ENCODE results near the gene HP. TPM values are rescaled to one million over a fixed set of nuclear protein-coding genes. Genes with fewer than 3 reads are reported as not detected.
"Not testable (repeated sequence)": the region's sequence is repeated elsewhere in the genome, so short reads cannot be mapped to it uniquely, and the experiment has no call there.

The HP gene
- total RNA-seq, 4 donors from 2014 or later, result 1.5 to 32.4 (median 27.5) TPM

DNA sequence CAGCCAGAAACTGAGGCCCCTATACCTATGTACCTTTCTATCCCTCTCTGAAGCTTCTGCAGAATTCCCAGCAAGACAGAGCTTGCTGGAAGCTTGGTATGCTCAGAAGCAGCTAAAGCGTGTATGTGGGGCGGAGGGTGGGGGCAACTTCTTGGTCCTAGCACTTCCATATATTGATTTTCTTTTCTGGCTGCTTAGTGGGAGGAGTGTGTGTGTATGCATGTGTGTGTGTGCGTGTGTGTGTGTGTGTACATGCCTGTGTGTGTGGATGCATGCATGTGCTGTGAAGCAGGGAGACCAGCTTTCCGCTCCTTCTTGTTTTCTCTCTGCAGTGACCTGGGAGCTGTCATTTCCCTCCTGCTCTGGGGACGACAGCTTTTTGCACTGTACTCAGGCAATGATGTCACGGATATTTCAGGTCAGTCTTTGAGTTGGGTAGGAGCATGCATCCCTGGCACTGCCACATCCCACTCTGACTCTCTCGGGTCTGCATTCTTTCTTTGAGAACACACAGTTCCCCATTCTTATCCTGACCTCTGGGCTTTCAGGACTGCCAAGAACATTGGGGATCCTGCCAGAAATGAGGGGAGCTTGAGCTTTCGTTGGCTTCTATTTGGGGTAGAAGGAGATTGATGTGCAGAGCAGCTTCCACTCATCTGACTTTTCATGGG lies 19.4 kb downstream of the HP start:
- no peak for TF ChIP-seq POLR2A (IDR thresholded peaks at IDR 0.05)
- TF ChIP-seq EP300 (IDR thresholded peaks at IDR 0.05), result peak; percentile 21 to 61
- peak in 1 of 2 donors; percentile 10 for DNase-seq (ENCODE audit: low spot score in 2 of 2)
- Histone ChIP-seq H3K36me3 (peaks cover 0 to 9% (median 0%) of the 10 kb centered on the region in 3 donors), H3K27ac (peak overlapping the region; percentile 61 to 87 (median 72)), H3K27me3 (no peaks in the 10 kb centered on the region), H3K4me1 (peaks cover 0 to 50% (median 15%) of the 10 kb centered on the region in 4 donors), H3K4me3 (peak overlapping the region in 1 of 4 donors; percentile 17), H3K9me3 (no peaks in the 10 kb centered on the region)
- WGBS, 2 donors, result 43 to 44% methylated on average over 8 of the region's 8 CpGs

DNA sequence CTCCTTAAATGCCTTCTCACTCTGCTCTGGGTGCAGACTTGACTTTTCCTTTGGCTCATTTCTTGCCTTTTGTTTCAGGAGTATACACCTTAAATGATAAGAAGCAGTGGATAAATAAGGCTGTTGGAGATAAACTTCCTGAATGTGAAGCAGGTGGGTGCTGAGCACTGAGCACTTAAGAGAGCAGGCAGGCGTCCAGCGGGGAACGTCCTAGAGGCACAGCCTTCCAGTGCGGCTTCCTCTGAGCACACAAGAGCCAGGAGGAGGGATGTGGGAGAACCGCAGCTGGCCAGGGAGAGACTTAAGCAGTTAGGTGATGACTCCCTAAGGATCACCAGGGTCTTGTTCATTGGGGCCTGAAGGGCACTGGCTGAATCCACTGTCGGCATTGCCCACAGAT lies 20.8 kb downstream of the HP start:
- not testable (repeated sequence) for H3K4me3 ChIP-seq; H3K9me3 ChIP-seq; DNase-seq (ENCODE audit: low spot score in 2 of 2); H3K27me3 ChIP-seq; H3K36me3 ChIP-seq
- Histone ChIP-seq H3K4me1 (peaks cover 0 to 43% (median 12%) of the 10 kb centered on the region in 4 donors), H3K27ac (peak overlapping the region in 2 of 4 donors; percentile 80 to 87)
- 50 to 81% methylated on average over 1 to 2 of the region's 6 CpGs for WGBS, 2 donors

DNA sequence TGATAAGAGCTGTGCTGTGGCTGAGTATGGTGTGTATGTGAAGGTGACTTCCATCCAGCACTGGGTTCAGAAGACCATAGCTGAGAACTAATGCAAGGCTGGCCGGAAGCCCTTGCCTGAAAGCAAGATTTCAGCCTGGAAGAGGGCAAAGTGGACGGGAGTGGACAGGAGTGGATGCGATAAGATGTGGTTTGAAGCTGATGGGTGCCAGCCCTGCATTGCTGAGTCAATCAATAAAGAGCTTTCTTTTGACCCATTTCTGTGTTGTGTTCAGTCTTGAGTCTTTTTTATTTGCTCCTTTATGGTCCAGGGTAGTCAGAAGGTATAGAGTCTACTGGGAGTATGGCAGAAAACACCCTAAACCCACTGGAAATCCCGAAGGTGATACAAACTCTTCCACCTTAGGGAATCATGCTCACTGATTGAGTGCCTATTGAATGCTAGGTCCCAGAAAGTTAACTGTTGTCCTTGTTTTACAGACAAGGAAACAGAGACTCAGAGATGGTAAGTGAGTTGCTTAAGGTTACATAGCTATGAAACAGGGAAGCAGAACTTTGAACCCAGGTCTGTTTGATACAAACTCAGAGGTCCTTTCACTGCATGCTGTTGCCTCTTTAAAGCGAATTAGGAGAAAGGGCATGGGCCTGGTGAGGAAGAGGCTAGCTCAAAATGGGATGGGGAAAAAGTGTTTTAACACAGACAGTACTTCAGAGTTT lies 22.8 kb downstream of the HP start:
- H3K27me3 ChIP-seq; H3K4me3 ChIP-seq; H3K36me3 ChIP-seq; H3K9me3 ChIP-seq; DNase-seq (ENCODE audit: low spot score in 2 of 2): not testable (repeated sequence)
- Histone ChIP-seq H3K4me1 (peaks cover 0 to 30% (median 9%) of the 10 kb centered on the region in 4 donors), H3K27ac (peak overlapping the region in 1 of 4 donors; percentile 15)
- 85 to 100% methylated on average over 1 to 4 of the region's 5 CpGs for WGBS, 2 donors

DNA sequence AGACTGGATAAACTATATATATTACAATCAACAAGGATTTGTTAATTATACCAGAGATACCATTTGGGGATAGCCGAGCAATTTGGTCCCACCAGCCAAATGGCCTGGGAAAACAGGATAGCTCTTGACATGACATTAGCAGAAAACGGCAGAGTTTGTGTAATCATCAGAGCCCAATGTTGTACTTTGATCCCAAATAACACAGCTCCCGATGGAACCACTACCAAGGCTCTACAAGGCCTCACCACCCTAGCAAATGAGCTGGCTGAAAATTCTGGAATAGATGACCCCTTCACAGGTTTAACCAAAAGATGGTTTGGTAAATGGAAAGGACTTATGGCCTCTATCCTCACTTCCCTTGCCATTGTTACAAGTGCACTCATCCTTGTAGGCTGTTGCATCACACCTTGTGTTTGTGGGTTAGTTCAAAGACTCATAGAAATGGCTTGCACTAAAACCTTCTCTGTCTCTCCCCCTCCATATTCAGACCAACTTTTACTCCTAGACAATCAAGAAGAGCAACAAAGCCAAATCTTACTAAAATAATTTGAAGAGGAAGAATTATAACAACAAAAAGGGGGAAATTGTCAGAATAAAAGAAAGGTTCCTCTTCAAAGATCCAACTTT lies 29.6 kb downstream of the HP start:
- no peak overlapping the region for H3K27ac ChIP-seq
- no peak for DNase-seq (ENCODE audit: low spot score in 2 of 2)
- WGBS, 2 donors, result 62 to 72% methylated on average over 3 of the region's 3 CpGs
- H3K36me3 ChIP-seq, result peaks cover 0 to 51% (median 19%) of the 10 kb centered on the region in 3 donors
- H3K4me3 ChIP-seq, result no peak overlapping the region
- H3K4me1 ChIP-seq, result no peaks in the 10 kb centered on the region
- no peaks in the 10 kb centered on the region for H3K9me3 ChIP-seq
- no peak for TF ChIP-seq POLR2A (IDR thresholded peaks at IDR 0.05)
- TF ChIP-seq EP300 (IDR thresholded peaks at IDR 0.05), result no peak
- TF ChIP-seq, protein P1, sequence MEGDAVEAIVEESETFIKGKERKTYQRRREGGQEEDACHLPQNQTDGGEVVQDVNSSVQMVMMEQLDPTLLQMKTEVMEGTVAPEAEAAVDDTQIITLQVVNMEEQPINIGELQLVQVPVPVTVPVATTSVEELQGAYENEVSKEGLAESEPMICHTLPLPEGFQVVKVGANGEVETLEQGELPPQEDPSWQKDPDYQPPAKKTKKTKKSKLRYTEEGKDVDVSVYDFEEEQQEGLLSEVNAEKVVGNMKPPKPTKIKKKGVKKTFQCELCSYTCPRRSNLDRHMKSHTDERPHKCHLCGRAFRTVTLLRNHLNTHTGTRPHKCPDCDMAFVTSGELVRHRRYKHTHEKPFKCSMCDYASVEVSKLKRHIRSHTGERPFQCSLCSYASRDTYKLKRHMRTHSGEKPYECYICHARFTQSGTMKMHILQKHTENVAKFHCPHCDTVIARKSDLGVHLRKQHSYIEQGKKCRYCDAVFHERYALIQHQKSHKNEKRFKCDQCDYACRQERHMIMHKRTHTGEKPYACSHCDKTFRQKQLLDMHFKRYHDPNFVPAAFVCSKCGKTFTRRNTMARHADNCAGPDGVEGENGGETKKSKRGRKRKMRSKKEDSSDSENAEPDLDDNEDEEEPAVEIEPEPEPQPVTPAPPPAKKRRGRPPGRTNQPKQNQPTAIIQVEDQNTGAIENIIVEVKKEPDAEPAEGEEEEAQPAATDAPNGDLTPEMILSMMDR (IDR thresholded peaks at IDR 0.05), result no peak
- H3K27me3 ChIP-seq, result no peaks in the 10 kb centered on the region

DNA sequence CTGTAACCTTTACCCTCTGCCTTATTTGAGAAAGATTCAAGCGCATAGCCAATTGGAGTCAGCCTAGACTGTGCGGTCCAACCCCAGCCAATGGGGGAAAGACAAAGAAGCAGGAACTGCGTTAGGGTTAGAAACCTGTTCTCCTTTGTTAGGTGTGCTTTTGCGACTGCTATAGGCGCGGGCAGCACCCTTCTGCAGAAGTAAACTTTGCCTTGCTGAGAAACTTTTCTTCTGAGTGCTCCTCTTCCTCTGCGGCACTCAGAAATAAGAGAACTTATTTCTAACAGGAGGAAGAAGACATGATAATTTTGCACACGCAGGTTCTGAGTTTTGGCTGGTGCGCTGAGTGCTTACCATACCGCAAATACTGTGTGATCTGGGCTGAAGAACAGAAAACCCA lies 30.1 kb downstream of the HP start:
- Histone ChIP-seq H3K36me3 (peaks cover 0 to 57% (median 19%) of the 10 kb centered on the region in 3 donors), H3K27me3 (no peaks in the 10 kb centered on the region), H3K9me3 (no peaks in the 10 kb centered on the region), H3K4me3 (no peak overlapping the region), H3K4me1 (no peaks in the 10 kb centered on the region), H3K27ac (no peak overlapping the region)
- TF ChIP-seq, protein P1 (IDR thresholded peaks at IDR 0.05), result no peak
- TF ChIP-seq EP300 (IDR thresholded peaks at IDR 0.05) (no peak), POLR2A (IDR thresholded peaks at IDR 0.05) (no peak)
- DNase-seq (ENCODE audit: low spot score in 2 of 2), result no peak
- 95 to 97% methylated on average over 10 of the region's 10 CpGs for WGBS, 2 donors

DNA sequence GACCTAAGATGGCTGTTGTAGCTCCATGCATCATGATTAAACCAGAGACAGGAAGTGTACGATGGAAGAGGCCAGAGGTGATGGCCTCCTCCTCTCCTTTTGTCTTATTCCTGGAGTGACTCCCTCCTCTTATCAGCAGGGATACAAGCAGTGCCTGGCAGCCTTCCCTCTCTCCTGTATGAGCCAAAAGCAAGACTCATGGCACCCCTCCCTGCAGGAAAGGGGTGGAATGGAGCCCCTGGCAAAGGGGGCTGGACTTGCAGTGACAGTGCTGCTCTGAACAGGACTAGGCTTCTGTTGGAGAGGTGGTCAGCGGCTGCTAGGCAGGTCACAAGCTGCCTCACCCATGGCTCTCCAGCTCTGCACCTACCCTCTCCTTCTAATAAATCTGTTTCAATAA lies 30.7 kb downstream of the HP start:
- Histone ChIP-seq H3K36me3 (peaks cover 0 to 62% (median 19%) of the 10 kb centered on the region in 3 donors), H3K4me3 (no peak overlapping the region), H3K4me1 (no peaks in the 10 kb centered on the region), H3K27ac (no peak overlapping the region), H3K9me3 (no peaks in the 10 kb centered on the region), H3K27me3 (no peaks in the 10 kb centered on the region)
- WGBS, 2 donors, result 94 to 96% methylated on average over 2 of the region's 2 CpGs
- TF ChIP-seq POLR2A (IDR thresholded peaks at IDR 0.05), result no peak
- TF ChIP-seq, protein P1 (IDR thresholded peaks at IDR 0.05), result no peak
- TF ChIP-seq EP300 (IDR thresholded peaks at IDR 0.05), result no peak
- no peak for DNase-seq (ENCODE audit: low spot score in 2 of 2)
